Astrocyte of the cerebellum (primary cell): Measurements from ENCODE around the gene PTPN3.

Source experiments
- DNase-seq: peaks from one replicate; pipeline ENCODE4 v3.0.0-alpha.2; 2011; ENCODE audit warnings: low read depth
- H3K4me3 ChIP-seq: 2 replicates; pipeline ENCODE4 v1.5.1; 2011; ENCODE audit warnings: mild to moderate bottlenecking, low read depth, low read length, moderate library complexity
- CTCF ChIP-seq: IDR thresholded peaks from 2 replicates; pipeline ENCODE4 v1.5.1; 2012; ENCODE audit warnings: low read length, low read depth, moderate library complexity, mild to moderate bottlenecking; ENCODE audit errors: missing control alignments
- in situ Hi-C: cut with HindIII; loops from 2 replicates; pipeline ENCODE4 v1.10.0; 2017; ENCODE audit warnings: low sequenced_read_pairs

The PTPN3 gene

GRCh38 chr9:109477258-109478050, 20.7 kb downstream of the PTPN3 start:
- no peak for DNase-seq
- H3K4me3 ChIP-seq, result no peak overlapping the region
- TF ChIP-seq CTCF, result no peak
- in situ Hi-C loops, result no loop called here

- no peak for DNase-seq
- in situ Hi-C loops, result no loop called here
- no peak overlapping the region for H3K4me3 ChIP-seq
- TF ChIP-seq CTCF, result no peak
Observed at GRCh38 chr9:109476642-109477257, 21.4 kb downstream of the PTPN3 start.

- no peak overlapping the region for H3K4me3 ChIP-seq
- no peak for DNase-seq
- no peak for TF ChIP-seq CTCF
- in situ Hi-C loops, result no loop called here
Observed at GRCh38 chr9:109475526-109475925, 22.6 kb downstream of the PTPN3 start.

- TF ChIP-seq CTCF, result no peak
- in situ Hi-C loops, result no loop called here
- DNase-seq, result no peak
- no peak overlapping the region for H3K4me3 ChIP-seq
Observed at GRCh38 chr9:109474944-109475343, 23.2 kb downstream of the PTPN3 start.

GRCh38 chr9:109474170-109474569, 23.9 kb downstream of the PTPN3 start:
- in situ Hi-C loops, result no loop called here
- no peak for TF ChIP-seq CTCF
- DNase-seq, result no peak
- no peak overlapping the region for H3K4me3 ChIP-seq

- no peak for DNase-seq
- in situ Hi-C loops, result no loop called here
- TF ChIP-seq CTCF, result no peak
- H3K4me3 ChIP-seq, result no peak overlapping the region
Observed at GRCh38 chr9:109473329-109473728, 24.8 kb downstream of the PTPN3 start.
